HK-2 (cell line): ENCODE measurements around the gene CARMIL1.
A peak's percentile ranks its signal among the peaks of the same experiment; 100 is the strongest.
"Not testable (repeated sequence)": the region's sequence is repeated elsewhere in the genome, so short reads cannot be mapped to it uniquely, and the experiment has no call there.

Experiments used
- DNase-seq: peaks from one replicate; pipeline ENCODE4 v3.0.0-alpha.2; 2018; ENCODE audit not compliant: unreplicated experiment

CARMIL1 gene

GRCh38 chr6:25442898-25443297 is 163.7 kb downstream of the CARMIL1 start:
- DNase-seq: no peak

DNA sequence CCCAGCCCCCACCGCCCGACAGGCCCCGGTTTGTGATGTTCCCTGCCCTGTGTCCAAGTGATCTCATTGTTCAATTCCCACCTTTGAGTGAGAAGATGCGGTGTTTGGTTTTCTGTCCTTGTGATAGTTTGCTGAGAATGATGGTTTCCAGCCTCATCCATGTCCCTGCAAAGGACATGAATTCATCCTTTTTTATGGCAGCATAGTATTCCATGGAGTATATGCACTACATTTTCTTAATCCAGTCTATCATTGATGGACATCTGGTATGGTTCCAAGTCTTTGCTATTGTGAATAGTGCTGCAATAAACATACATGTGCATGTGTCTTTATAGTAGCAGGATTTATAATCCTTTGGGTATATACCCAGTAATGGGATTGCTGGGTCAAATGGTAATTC is 165.3 kb downstream of the CARMIL1 start:
- DNase-seq: not testable (repeated sequence)

DNA sequence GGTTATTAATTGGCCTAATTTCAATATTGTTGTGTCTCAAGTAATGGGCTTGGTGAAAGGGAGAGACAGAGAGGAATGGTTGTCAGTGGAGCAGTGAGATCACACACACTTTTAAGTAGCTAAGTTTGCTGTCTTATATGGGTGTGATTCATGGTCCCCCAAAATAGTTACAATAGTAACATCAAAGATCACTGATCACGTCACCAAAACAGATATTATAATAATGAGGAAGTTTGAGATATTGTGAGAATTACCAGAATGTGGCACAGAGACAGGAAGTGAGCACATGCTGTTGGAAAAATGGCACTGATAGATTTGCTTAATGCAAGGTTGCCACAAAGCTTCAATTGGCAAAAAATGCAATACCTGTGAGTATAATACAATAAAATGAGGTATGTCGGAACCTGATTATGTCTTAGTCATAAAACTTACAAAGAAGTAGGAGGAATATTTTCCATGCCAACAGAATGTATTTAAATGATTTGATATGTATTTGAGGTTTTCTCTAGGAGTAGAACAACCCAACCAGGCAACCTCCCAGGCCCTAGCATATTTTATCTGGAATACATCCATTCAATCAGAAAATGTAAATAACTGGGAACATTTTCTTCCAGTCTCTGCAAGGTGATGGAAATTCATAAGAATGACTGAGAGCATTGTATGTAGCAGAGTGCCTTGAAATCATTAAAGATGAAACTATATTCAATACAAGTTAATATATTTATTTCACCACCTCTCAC is 167.8 kb downstream of the CARMIL1 start:
- no peak for DNase-seq

- DNase-seq: no peak
These were observed 168.4 kb downstream of the CARMIL1 start for GRCh38 chr6:25447570-25447929.

DNA sequence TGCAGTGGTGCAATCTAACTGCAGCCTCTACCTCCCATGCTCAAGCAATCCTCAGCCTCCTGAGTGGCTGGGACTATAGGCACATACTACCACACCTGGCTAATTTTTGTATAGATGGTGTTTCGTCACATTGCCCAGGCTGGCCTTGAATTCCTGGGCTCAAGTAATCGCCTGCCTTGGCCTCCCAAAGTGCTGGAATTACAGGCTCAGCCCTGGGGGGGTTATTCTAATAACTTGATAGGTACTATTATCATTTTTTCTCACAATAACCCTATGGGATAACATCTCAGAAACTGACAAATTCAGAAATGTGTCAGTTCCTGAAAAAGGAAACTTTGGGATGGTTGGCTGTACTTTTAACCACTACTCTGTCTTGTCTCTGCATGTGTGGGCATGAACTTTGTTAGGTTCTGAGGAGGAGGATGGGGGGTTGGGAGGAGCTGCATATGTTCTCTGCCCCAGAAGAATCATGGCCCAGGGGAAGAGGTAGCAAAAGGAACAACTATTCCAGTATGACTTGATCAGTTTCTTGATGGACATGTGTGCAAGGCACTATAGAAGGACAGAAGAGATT is 169.9 kb downstream of the CARMIL1 start:
- no peak for DNase-seq

- DNase-seq: no peak
These were observed 170.6 kb downstream of the CARMIL1 start for GRCh38 chr6:25449774-25450173.

DNA sequence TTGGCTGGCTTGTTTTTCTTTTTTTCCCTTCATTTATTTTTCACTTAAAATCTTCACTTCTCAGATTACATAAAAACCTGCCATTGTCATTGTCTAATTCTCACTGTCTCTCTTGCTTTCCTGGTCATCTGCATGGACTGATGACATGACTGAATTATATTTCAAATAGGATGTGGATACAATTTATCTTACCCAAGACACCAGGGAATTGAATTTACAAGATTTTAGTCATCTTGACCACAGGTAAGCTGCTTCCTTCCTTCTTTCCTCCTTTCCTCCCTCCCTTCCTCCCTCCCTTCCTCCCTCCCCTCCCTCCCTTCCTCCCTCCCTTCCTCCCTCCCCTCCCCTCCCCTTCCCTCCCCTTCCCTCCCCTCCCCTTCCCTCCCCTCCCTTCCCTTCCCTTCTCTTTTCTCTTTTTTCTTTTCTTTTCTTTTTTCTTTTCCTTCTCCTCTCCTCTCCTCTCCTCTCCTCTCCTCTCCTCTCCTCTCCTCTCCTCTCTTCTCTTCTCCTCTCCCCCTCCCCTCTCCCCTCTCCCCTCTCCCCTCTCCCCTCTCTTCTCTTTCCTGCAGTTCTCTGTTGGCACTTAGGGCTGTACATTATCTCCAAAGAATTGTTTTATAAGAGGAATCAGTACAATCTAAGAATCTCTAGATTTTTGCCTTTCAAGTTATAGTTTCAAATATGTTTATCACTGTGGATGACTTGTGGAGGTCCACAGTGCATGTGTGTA is 171.5 kb downstream of the CARMIL1 start:
- DNase-seq: no peak

GRCh38 chr6:25452031-25452430 is 172.9 kb downstream of the CARMIL1 start:
- DNase-seq: no peak

- DNase-seq: no peak
These were observed 174.1 kb downstream of the CARMIL1 start for GRCh38 chr6:25453288-25453687.

GRCh38 chr6:25454136-25454535 is 175.0 kb downstream of the CARMIL1 start:
- no peak for DNase-seq

GRCh38 chr6:25456249-25457040 is 177.3 kb downstream of the CARMIL1 start:
- no peak for DNase-seq

- DNase-seq: no peak
These were observed 178.3 kb downstream of the CARMIL1 start for GRCh38 chr6:25457516-25457915.

DNA sequence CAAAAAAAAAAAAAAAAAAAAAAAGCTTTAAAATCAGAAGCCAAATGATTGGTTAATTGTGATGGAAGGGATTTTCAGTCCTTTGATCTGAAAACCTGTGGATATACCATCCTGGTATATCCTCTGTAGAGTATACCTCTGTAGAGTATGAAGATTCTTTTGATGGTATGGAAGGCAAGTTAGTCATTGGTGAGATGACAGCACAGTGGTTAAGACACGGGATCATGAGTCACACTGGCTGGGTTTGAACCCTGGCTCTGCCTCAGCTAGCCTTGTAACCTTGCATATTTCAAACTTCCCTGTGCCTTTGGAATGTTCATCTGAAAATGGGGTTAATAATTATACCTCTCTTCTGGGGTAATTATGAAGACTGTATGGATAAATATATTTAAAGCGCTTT is 179.3 kb downstream of the CARMIL1 start:
- peak; percentile 69 for DNase-seq

DNA sequence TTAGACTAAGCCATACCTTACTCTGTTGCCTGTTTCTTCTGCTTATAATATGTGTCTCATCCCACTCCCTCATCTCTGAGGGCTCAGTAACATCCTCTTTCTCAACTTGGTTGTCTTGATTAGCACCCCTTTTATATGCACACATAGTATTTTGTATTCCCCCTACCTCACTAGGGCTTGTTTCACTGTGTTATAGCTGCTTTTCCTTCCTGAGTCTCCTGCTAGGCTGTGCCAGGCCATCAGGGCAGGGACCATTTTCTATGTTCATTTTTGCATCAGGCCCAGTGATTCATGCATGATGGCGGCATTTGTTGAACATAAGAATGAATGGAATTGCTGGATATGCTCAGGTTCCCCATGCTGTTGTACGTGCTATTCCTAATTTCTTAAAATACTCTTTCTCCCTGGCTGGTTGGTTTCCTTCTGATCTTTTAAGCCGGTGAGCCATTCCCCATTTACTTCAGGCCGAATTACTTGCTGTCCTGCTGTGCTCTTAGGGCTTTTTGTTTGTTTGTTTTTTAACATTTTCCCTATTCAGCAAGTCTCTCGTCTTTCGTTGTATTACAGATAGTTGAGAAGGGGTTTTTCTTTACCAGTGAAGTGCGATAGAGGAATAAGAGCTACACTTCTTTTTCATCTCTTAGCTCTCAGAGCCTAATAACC is 183.2 kb downstream of the CARMIL1 start:
- no peak for DNase-seq

- no peak for DNase-seq
These were observed 184.3 kb downstream of the CARMIL1 start for GRCh38 chr6:25463441-25463840.

- no peak for DNase-seq
These were observed 185.1 kb downstream of the CARMIL1 start for GRCh38 chr6:25464225-25464624.

DNA sequence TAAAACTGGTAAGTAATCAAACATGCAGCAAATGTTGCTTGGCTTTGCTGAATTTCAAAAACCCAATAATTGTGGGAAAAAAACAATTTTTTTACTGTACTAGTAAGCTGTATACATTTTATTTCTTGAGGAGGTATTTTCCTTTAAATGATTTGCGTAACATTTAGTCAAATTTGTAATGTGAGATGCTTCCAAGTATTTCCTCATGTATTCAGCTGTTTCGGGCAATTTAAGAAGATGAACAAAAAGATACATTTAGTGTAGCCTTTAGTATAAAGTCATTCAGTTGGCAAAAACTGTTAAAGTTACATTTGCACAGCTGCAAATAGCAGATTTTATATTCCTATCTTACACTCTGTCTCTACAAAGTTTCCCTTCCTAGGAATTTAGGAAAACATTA is 186.8 kb downstream of the CARMIL1 start:
- no peak for DNase-seq

- no peak for DNase-seq
These were observed 189.7 kb downstream of the CARMIL1 start for GRCh38 chr6:25468881-25469280.

GRCh38 chr6:25469797-25470388 is 190.7 kb downstream of the CARMIL1 start:
- no peak for DNase-seq

GRCh38 chr6:25472306-25472705 is 193.1 kb downstream of the CARMIL1 start:
- DNase-seq: no peak

DNA sequence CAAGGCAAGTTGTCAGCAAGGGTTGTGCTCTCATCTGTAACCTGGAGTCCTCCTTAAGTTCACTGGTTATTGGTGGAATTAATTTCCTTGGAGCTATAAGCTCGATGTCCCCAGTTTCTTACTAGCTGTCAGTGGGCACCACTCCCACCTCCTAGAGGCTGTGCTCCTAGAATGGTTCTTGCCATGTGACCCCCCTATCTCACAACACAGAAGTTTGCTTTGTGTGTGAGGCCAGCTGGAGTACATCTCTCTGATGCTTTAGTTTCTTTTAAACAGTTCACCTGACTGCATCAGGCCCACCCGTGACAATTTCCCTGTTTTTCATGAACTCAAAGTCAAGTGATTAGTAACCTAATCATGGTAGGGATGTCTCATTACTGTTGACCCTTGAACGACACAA is 193.7 kb downstream of the CARMIL1 start:
- no peak for DNase-seq
